SK-MEL-5 (cell line): ENCODE measurements around the gene CAMK2D. TPM values are rescaled to one million over a fixed set of nuclear protein-coding genes. Genes with fewer than 3 reads are reported as not detected.
"Not testable (repeated sequence)": the region's sequence is repeated elsewhere in the genome, so short reads cannot be mapped to it uniquely, and the experiment has no call there.

Source experiments
- DNase-seq: peaks from one replicate; pipeline ENCODE4 v3.0.0-alpha.2; 2016; ENCODE audit warnings: low read depth, low spot score
- in situ Hi-C: cut with HindIII; loops from 2 replicates; pipeline ENCODE4 v1.10.0; 2016; ENCODE audit warnings: low sequenced_read_pairs, high pct_unique_total_duplicates, low pct_unique_long_range_greater_than_20kb
- total RNA-seq: library from RNA; depleted of rRNA; stranded (reverse); fragments of >200 nt; shearing (Covaris generic); gene quantifications from 2 replicates; pipeline ENCODE4 v1.2.3, GENCODE V29; 2014

Gene CAMK2D
- total RNA-seq, 1 experiment from 2014 or later, result 19.3 TPM

DNA sequence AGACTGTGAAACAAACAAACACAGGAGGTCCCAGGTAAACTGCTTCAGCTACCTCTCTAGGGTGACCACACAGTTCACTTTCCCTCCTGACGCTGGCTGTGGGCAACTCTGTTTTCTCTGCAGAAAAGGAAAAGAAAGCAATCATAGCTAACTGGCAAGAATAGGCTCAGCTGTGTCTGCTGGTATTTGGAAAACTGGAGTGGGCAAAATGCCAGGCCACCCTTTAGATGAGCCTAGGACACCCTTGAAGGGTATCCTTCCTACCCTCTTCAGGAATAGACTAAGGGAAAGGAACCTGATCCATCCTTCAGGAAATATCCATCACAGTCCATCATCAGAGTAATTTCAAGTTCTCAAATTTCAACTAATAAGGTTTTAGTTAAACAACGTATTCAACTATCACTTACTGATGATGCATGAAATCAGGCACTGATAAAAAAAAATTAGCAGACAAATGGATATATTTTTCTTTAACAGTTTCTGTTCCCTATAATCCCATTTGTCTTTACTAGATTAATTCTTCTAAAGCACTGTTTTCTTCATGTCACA is 60.9 kb downstream of the CAMK2D start:
- DNase-seq, result no peak
- in situ Hi-C loops, result no loop called here

DNA sequence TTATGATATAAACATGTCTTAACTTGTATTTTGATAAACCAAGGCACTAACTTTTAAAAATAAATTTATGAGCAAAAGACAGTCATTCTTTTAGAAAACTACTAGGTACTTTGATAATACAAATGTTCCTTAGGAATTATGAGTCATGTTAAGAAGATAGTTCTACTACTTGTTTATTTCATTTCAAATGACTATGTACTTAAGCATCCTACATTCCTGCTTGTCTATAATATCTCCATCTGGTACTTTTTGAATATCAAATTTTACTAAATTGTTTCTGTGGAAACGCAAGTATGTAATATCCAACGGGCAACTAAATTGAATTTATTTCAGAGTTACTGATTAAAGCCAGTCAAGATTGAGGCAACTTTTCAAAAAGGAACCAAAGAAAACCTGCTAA is 61.8 kb downstream of the CAMK2D start:
- in situ Hi-C loops, result no loop called here
- DNase-seq, result no peak

DNA sequence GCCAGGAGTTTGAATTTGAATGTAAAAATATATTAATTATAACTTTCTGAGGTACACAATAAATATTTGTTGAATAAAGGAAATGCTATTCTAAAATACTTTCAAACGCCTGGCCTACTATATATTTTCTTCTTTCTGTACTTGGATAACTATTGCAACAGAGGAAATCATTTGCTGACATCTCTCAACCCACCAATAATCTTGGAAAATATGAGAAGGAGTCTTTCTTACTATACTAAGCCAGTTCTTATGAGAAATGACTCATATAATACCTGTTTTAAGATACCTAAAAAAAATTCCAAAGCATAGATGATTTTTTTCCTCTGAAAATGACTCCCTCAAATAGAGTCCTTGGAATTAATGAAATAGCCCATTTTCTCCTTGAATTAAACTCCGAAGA is 64.1 kb downstream of the CAMK2D start:
- DNase-seq, result no peak
- in situ Hi-C loops, result no loop called here

DNA sequence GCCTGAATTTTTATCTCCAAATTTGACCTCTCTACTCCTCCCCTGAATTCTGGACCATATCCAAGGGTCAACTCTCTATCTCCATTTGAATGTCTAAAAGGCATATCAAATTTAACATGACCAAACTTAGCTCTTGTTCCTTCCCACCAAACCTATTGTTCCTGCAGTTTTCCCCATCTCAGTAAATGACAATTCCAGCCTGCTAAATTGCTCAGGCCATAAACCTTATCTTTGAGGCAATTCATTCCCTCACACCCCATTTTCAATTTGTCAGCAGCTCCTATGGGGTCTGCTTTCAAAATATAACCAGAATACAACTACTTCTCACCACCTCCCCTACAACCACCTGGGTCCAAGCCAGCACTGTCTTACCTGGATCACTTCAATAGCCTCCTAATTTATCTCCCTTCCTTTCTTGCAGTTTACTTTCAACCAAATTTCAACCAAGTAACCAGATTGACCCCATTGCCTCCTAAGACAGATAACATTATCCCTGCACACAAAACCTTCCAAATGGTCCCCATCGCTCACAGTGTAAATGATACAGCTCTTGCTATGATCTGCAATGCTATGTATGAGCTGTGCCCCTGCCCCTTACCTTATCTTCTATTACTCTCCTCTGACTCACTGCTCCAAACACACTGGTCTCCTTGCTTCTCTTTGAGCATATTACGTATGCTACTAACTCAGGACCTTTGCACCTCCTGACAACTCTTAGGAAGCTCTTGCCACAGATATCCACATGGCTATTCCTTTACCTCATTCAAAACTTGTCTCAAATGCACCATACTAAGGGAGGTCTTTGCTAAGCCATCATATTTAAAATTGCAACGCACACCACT is 66.0 kb downstream of the CAMK2D start:
- no peak for DNase-seq
- in situ Hi-C loops, result no loop called here

DNA sequence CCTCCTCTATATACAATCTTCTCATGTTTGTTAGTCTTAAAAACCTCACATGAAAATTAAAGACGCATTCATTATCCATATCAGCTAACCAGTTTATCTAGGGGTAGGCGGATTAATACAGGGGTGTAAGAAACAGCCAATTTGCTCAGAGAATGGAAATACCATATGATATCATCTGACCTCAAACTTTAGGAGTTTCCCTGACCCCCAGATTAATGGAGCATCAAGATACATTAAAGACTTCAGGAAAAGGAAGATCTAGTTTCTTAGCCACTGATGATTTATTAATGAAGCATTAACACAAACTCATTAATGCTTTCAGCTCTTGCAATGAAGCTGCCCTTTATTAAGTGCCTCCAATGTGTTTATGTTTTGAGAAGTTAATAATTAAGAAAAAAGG is 67.5 kb downstream of the CAMK2D start:
- in situ Hi-C loops, result no loop called here
- no peak for DNase-seq

DNA sequence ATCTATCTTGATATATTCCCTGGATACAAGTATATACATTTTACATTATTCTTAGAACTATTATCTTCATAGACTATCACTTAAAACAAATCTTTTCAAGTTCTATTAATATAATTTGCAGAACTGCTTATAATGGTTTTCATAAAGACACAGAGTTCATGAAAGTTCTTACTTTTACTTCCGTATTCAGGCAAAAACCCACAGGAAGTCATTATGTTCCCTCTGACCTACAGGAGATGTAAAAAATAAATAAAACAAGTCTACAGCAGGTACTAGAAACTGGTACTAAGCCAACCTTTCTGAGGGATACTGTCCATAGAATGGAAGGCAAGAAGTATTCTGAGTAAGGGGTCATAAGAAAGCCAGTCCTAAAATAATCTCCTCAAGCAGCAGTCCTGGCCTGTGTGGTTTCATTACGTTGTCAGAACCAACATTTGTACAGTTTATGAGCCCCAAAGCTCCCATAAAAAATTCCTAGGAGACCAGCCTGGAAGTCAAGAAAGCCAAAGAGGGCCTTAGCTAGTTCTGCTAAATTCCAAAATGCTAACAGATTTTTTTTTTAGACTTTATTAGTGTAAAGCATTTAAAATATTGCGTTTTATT is 68.6 kb downstream of the CAMK2D start:
- in situ Hi-C loops, result no loop called here
- DNase-seq, result no peak

DNA sequence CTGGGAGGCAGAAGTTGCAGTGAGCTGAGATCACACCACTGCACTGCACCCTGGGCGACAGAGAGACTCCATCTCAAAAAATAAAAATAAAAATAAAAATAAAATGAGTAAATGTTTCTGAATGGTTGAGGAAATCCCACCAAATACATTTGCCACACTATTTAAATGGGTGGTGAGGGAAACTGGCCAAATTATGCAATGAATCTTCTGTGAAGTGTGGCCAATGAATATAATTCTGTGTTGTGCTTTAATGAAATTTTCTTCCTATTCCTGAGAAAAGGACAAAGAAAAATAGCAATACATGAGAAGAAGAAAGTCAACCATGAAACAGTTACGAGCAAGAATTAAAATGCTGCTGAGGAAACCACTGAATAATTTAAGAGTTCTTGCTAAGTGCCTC is 69.9 kb downstream of the CAMK2D start:
- in situ Hi-C loops, result no loop called here

DNA sequence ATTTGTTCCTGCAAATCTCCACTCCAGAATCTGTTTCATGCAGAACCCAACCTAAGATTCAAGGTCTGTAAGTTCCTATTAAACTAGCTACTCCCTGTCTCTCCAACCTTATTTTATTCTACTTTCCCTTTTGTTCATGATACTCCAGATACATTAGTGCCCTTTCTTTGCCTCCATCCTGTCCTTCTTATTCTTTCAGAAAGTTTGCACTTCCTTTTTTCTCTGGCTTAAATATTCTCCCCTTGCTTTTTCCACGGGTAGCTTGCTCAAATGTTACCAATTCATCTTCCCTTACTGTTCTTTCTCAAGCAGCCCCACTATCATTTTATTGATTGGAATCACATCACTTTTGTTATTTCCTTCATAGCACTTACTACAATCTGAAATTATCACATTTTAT is 72.1 kb downstream of the CAMK2D start:
- in situ Hi-C loops, result no loop called here

More for the DNA sequence above, 69.9 kb downstream of the CAMK2D start:
- DNase-seq, result no peak

DNA sequence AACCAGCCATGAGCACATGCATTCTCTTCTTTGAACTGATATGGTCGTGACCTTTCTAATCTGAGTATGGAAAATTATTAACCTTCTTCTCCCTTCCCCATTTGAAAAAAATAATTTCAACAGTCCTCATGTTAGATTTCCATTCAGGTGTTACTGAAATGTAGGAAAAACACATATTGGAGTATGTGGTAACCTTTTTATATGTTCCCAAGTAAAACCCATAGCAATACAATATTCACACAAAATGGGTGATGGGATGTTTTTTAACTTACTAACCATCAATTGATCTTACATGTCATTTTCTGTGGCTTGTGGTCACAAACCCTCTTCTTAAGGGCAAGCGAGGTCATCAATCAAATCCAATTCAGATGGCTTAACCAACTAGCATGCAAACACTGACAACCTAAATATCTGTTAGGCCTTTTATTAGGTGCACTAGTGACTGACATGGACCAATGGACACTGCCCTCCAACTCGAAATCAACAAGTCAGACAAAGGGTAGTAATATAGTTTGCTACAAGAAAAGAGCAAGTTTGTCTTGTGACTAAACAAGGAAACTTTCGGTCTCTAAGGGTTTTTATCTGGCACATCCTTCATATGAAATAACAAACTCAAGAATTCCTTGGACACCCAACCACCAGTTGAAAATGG is 74.3 kb downstream of the CAMK2D start:
- in situ Hi-C loops, result no loop called here
- no peak for DNase-seq

More for the DNA sequence above, 72.1 kb downstream of the CAMK2D start:
- no peak for DNase-seq

DNA sequence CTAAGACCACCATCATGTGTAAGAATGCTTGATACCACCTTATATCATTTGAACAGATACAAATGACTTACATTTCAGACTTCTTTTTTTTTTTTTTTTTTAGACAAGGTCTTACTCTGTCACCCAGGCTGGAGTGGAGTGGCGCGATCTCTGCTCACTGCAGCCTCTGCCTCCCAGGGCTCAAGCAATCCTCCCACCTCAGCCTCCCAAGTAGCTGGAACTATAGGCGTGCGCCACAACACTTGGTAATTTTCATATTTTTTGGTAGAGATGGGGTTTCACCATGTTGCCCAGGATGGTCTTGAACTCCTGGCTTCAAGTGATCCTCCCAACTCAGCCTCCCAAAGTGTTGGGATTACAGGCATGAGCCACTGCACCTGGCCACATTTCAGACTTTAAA is 76.4 kb downstream of the CAMK2D start:
- in situ Hi-C loops, DNase-seq: not testable (repeated sequence)

DNA sequence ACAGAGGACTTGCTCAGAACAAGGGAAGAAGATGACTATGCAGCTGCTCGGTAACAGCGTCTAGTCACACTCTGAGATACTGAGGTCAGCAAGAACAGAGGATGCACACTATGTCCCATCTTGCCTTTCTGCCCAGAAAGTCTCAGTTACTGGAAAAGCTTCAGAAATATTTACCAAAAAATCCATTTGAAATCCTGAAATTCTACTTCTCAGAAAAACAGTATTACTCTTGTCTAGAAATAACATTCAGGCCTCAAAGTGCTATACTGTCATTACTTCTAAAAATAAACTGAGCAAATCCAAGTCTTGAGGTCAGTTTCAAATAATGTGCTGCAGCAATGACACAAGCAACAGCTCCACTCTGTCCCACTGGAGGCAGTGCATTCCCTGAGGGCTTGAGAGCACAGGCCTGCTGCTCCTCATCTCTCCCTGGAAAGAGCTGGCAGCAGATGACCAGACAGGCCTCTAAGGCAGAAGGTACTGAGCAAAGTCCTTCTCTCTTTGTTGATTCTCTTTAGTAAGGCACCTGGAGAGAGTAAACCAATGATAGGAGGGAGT is 76.9 kb downstream of the CAMK2D start:
- DNase-seq, result peak; percentile 52
- in situ Hi-C loops, result no loop called here

DNA sequence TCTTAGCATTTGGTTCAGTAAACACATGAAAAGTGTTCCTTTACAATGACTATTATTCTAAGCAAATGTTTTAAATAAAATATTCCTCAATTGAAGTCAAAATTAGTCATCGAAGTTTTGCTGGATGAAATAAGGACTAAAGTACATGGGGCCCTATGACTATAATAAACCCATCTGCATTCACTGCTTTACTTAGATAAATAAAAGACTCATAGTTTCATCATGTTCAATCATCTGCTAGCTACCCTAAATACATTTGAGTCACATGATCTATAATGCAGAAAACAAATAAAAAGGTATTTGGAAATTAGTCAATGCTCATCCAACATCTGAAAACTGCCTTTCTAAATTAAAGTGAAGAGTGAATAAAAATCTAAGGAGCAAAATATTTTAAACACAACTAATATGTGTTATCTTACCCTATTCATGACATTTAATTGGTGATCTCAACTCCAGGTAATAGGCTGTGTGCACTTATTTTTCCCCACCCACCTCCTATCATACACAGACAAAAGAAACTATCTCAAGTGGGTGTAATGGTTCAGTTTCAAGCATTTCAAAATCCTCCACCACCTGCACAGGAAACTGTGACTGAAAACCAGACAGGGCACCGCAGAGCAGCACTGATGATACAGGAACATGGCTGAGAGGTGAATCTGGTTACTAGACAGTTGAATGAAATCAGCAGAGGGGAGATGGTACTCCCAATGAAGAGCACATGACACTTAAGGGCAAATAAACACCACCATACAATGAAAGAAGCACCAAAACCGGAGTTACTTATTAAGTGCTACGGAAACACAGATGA is 78.6 kb downstream of the CAMK2D start:
- in situ Hi-C loops, result no loop called here
- DNase-seq, result no peak

DNA sequence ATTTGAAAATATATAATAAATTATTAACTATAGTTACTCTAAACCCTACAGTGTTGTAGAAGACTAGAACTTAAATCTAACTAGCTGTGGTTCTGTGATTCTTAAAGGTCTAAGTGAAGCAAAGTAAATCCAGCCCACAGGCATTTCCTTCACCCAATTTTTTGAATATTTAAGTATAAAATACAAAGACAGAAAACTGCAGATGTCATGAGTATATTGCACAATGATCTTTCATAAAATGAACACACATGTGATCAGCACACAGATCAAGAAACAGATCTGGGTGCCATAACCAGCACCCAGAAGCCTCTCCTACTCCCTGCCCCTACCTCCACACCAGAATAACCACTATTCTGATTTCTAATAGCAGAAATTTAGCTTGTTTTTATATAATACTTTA is 82.9 kb downstream of the CAMK2D start:
- DNase-seq, result no peak
- in situ Hi-C loops, result no loop called here

DNA sequence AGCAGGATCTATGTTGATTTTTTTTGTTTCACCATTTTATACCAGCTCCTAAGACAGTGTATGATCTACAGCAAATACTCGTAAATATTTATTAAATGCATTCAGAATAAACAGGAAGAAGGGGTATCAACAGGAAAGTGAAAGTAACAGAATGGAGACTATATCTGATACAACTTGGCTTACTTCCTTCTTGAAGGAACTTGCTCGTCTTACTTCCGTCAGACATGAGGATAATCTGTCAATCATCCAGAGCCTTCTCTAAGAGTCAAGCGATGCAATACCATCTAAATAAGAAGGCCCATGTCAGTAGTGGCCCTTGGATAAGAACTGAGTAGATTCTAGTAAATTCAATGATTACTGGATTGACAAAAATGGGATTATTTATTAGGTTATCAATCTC is 84.2 kb downstream of the CAMK2D start:
- DNase-seq, result no peak
- in situ Hi-C loops, result no loop called here

DNA sequence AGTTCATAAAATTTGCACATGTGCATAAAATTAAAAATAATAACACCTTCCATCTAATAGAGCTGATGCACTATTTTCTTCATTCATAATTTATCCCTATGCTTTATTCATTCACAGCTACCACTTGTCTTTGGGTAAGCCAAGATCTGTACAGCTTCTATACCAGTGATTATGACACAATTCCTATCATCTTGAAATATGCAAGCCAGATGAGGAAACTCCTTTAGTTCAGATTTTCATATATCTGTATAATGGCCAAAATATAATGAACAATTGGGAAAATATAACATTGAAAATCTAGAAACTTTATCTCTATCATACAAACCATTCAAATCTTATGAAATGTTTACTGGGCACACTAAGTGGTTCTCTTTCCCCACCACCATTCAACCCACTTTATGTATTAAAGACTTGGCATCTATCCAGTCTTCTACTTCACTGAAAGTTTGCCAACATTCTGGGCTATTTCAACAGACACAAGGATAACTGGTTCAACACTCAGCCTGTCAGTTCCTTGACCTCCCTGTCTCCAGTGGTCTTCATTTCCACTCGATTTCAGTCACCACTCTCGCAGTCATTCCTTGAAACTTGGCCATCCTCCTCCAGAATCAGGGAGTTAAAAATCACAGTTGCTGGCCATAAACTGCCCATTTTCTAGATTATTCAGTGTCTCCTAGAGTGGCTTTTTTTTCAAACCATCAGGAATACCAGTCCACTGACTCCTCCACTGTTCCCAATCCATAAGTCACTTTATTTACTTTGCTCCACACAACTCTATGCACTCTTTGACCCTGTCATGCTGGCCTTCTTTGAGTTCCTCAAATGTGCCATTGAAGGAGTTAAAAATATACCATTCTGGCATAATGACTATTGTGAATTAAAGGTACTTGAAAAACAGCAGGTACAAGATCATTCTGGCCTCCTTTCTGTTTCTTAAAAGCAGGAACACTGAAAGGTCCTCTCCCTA is 85.5 kb downstream of the CAMK2D start:
- no peak for DNase-seq
- in situ Hi-C loops, result no loop called here

DNA sequence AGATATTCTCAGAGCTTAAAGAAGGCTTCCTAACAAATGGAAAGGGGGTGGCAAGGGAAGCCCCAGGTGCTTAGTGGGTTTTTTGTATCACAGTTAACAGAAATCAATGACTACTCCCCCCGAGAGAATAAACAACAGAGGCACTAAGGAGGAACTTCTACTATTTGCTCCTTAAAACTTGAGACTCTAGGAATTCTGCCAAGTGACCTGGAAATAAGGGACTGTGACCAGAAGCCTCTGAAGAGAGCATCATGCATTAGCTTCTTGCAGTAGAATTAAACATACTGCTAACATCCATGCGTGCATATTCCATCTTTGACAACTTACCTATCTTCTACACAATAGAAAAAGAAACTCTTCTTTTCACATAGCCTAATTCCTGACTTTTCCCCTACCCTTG is 86.8 kb downstream of the CAMK2D start:
- no peak for DNase-seq
- in situ Hi-C loops, result no loop called here
